DLD1 (cell line): Measurements from ENCODE around the gene CENPE.
"Not testable (repeated sequence)": the region's sequence is repeated elsewhere in the genome, so short reads cannot be mapped to it uniquely, and the experiment has no call there.

Experiments
- in situ Hi-C: cut with HindIII; loops from 2 replicates; pipeline ENCODE4 v1.10.0; 2017; ENCODE audit warnings: low sequenced_read_pairs

CENPE gene, protein sequence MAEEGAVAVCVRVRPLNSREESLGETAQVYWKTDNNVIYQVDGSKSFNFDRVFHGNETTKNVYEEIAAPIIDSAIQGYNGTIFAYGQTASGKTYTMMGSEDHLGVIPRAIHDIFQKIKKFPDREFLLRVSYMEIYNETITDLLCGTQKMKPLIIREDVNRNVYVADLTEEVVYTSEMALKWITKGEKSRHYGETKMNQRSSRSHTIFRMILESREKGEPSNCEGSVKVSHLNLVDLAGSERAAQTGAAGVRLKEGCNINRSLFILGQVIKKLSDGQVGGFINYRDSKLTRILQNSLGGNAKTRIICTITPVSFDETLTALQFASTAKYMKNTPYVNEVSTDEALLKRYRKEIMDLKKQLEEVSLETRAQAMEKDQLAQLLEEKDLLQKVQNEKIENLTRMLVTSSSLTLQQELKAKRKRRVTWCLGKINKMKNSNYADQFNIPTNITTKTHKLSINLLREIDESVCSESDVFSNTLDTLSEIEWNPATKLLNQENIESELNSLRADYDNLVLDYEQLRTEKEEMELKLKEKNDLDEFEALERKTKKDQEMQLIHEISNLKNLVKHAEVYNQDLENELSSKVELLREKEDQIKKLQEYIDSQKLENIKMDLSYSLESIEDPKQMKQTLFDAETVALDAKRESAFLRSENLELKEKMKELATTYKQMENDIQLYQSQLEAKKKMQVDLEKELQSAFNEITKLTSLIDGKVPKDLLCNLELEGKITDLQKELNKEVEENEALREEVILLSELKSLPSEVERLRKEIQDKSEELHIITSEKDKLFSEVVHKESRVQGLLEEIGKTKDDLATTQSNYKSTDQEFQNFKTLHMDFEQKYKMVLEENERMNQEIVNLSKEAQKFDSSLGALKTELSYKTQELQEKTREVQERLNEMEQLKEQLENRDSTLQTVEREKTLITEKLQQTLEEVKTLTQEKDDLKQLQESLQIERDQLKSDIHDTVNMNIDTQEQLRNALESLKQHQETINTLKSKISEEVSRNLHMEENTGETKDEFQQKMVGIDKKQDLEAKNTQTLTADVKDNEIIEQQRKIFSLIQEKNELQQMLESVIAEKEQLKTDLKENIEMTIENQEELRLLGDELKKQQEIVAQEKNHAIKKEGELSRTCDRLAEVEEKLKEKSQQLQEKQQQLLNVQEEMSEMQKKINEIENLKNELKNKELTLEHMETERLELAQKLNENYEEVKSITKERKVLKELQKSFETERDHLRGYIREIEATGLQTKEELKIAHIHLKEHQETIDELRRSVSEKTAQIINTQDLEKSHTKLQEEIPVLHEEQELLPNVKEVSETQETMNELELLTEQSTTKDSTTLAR (N-terminal part only)

GRCh38 chr4:103198111-103198765, at the start of gene CENPE:
Gene CENPE, minus strand, starts transcription at chr4:103198343. Its CDS starts 24 bp downstream, at chr4:103198319.
- in situ Hi-C loops: no loop called here

- in situ Hi-C loops: no loop called here
Measured at GRCh38 chr4:103244251-103244650, 46.1 kb upstream of the CENPE start.

- in situ Hi-C loops: not testable (repeated sequence)
Measured at GRCh38 chr4:103230938-103231337, 32.8 kb upstream of the CENPE start.

DNA sequence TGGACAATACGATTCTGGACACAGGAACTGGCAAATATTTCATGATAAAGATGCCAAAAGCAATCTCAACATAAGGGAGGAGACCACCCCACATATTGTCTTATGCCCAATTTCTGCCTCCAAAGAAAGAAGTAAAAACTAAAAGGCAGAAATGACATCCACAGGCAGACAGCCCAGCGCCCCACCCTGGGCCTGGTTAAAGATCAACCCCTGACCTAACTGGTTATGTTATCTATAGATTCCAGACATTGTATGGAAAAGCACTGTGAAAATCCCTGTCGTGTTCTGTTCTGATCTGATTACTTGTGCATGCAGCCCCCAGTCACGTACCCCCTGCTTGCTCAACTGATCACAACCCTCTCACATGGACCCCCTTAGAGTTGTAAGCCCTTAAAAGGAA, 25.4 kb upstream of the CENPE start:
- in situ Hi-C loops: not testable (repeated sequence)

DNA sequence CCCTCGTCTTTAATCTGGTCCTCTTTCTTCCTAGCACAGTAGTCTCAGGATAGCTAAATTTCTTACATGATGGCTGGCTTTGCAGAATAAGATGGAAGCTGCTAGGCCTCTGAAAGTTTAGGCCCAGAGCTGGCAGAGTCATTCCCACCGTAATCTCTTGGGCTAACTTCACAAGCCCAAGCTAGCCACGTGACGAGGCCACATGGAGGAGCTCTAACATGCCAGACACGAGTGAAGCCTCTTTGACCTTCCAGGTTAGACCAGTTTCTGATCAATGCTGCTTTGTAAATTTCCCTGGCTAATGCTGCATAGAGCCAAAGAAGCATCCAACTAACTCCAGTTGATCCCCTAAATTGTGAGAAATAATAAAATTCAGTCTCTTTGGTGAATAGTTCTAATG, 9.5 kb upstream of the CENPE start:
- in situ Hi-C loops: no loop called here

GRCh38 chr4:103204111-103204510, 6.0 kb upstream of the CENPE start:
- in situ Hi-C loops: no loop called here

DNA sequence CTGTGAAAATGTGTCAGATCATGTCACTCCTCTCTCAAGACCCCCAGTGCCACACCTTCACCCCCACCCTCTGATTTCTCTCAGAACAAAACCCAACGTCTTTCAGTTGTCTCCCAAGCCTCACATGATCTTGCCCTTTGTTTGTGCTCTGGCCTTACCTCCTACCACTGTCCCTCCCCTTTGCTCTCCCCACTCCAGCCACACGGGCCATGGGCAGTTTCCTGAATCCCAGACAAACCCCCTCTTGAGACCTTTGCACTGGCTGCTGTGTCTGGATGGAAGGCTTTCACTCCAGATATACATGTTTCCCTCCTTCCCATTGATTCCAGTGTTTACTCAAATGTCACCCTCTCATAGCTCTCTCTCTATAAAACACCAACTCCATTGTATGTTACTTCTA, 3.6 kb upstream of the CENPE start:
- in situ Hi-C loops: no loop called here

DNA sequence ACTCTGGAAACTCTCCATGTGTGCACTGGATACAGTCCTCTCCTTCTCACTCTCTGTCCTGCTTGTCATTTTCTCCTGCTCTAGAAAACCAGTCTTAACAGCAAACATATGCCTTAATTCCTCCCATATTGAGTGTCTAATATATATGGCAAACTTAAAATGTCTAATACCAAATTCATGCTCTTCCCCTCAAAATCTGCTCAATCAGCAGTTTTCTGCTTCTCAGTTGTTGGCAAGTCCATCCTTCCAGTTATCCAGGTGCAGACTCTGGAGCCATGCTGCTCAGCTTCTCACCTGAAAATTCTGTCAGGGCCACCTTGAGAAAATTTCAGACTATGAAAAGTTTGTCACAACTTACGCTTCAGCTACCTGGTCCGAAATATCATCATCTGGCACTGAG, 3.1 kb upstream of the CENPE start:
- in situ Hi-C loops: no loop called here

GRCh38 chr4:103199009-103199408, 866 bp upstream of the CENPE start:
- in situ Hi-C loops: no loop called here

- in situ Hi-C loops: no loop called here
Measured at GRCh38 chr4:103197765-103198110, 405 bp downstream of the CENPE start.

- in situ Hi-C loops: no loop called here
Measured at GRCh38 chr4:103193457-103193856, 4.7 kb downstream of the CENPE start.

- in situ Hi-C loops: no loop called here
Measured at GRCh38 chr4:103171006-103171405, 27.1 kb downstream of the CENPE start.

GRCh38 chr4:103169750-103170149, 28.4 kb downstream of the CENPE start:
- in situ Hi-C loops: not testable (repeated sequence)

DNA sequence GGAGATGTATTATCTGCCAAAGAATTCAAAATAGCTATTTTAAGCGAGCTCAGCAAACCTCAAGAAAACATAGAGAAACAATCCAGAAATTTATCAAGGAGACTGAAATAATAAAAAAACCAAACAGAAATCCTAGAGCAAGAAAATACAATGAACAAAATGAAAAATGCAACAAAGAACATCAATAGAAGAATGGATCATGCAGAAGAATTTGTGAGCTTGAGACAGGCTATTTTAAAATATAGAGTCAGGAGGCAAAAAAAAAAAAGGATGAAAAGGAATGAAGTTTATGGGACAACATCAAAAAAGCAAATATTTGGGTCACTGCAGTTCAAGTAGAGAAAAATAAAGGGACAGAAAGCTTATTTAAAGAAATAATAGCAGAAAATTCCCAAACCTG, 29.1 kb downstream of the CENPE start:
- in situ Hi-C loops: no loop called here

DNA sequence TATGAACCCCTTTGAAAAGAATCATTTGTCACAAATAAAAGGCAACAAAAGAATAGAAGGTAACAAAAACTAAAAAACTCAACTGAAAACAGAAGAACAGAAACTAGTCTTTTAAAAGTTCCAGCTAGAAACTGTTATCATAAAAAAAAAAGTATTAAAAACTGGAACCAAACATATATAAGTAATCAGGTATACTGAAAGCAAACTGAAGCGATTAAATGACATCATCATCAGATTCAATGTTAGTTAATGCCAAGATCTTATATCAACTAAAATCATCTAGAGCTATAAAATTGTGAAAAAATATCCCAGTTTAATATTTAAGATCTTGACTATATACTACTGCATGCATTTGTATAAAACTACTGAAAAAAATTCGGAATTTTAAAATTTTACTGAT, 36.0 kb downstream of the CENPE start:
- in situ Hi-C loops: no loop called here

- in situ Hi-C loops: no loop called here
Measured at GRCh38 chr4:103158760-103159159, 39.4 kb downstream of the CENPE start.

GRCh38 chr4:103156106-103156505, 42.0 kb downstream of the CENPE start:
- in situ Hi-C loops: no loop called here

DNA sequence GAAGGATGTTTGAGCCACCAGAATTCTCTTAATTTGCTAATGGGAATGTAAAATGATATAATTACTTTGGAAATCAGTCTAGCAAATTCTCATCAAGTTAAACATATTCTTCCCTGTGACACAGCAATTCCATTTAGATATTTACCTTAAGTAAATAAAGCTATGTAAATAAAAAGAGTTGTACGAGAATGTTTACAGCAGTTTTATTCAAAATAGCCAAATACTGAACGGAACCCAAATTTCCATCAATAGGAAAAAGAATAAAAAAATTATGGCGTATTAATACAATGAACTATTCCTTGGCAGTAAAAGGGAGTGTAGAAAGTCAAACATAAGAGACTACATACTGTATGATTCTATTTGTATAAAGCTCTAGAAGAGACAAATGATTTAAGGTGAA, 45.8 kb downstream of the CENPE start:
- in situ Hi-C loops: no loop called here

DNA sequence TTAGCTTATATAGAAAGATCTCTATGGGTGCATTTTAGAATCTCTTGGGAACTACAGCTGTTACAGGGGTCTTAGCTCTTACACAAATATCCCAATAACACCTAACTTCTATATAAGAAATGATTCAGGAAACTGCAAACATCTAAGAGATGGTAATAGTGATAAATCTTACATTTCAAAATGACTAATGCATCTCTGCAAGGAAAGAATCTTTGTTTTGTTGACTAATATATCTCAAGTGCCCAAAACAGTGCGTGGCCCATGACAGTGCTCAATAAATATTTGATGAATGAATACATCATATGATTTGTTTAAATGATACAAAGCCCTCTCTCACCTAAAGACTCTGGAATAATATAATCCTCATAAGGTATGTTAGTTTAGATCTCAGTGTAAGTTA, 47.5 kb downstream of the CENPE start:
- in situ Hi-C loops: no loop called here

DNA sequence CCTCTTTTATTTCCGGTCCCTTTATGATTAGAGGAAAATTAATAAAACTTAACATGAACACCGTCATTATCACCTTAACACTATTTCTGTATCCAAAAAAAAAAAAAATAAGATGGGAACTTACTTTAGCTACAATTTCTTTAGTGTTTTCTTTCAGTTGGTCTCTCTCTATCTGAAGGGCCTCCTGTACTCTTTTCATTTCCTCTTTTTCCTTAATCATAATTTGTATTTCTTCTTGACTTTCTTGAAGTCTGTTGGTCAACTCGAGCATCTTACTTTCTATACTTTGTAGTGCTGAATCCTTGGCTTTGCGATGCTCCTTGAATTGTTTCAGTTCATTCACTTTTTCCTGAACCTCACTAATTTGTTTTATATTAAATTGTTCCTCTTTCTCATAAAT, 53.2 kb downstream of the CENPE start:
- in situ Hi-C loops: no loop called here

- in situ Hi-C loops: no loop called here
Measured at GRCh38 chr4:103137446-103137827, 60.7 kb downstream of the CENPE start.
